HG03520 (cell line): ENCODE measurements around the gene RNF223.
"Not testable (repeated sequence)": the region's sequence is repeated elsewhere in the genome, so short reads cannot be mapped to it uniquely, and the experiment has no call there.

Source experiments
- ATAC-seq: cut with Tn5 transposase; IDR thresholded peaks from one replicate; pipeline ENCODE4 v1.9.1; 2021; ENCODE audit warnings: mild to moderate bottlenecking, moderate library complexity; ENCODE audit not compliant: unreplicated experiment

RNF223 gene

GRCh38 chr1:1110561-1110971, 36.5 kb upstream of the RNF223 start:
- no peak for ATAC-seq

GRCh38 chr1:1109743-1110142, 35.6 kb upstream of the RNF223 start:
- ATAC-seq: no peak

- ATAC-seq: no peak
Measured at GRCh38 chr1:1106510-1107221, 32.6 kb upstream of the RNF223 start.

- not testable (repeated sequence) for ATAC-seq
Measured at GRCh38 chr1:1104152-1104551, 30.0 kb upstream of the RNF223 start.

GRCh38 chr1:1101503-1101902, 27.4 kb upstream of the RNF223 start:
- no peak for ATAC-seq

GRCh38 chr1:1100296-1100695, 26.2 kb upstream of the RNF223 start:
- no peak for ATAC-seq

GRCh38 chr1:1099506-1100183, 25.5 kb upstream of the RNF223 start:
- no peak for ATAC-seq

GRCh38 chr1:1098681-1099421, 24.7 kb upstream of the RNF223 start:
- ATAC-seq: no peak

- ATAC-seq: not testable (repeated sequence)
Measured at GRCh38 chr1:1096136-1096535, 22.0 kb upstream of the RNF223 start.

GRCh38 chr1:1094981-1095380, 20.9 kb upstream of the RNF223 start:
- no peak for ATAC-seq

- no peak for ATAC-seq
Measured at GRCh38 chr1:1093610-1093943, 19.5 kb upstream of the RNF223 start.

- ATAC-seq: no peak
Measured at GRCh38 chr1:1092894-1093609, 18.9 kb upstream of the RNF223 start.

- ATAC-seq: no peak
Measured at GRCh38 chr1:1092149-1092855, 18.2 kb upstream of the RNF223 start.

- no peak for ATAC-seq
Measured at GRCh38 chr1:1091344-1092148, 17.4 kb upstream of the RNF223 start.

GRCh38 chr1:1090424-1091343, 16.6 kb upstream of the RNF223 start:
- ATAC-seq: no peak

- no peak for ATAC-seq
Measured at GRCh38 chr1:1089731-1090423, 15.8 kb upstream of the RNF223 start.

GRCh38 chr1:1088801-1089680, 14.9 kb upstream of the RNF223 start:
- ATAC-seq: no peak
